Measurements from ENCODE around the gene INPP5A.

DNA sequence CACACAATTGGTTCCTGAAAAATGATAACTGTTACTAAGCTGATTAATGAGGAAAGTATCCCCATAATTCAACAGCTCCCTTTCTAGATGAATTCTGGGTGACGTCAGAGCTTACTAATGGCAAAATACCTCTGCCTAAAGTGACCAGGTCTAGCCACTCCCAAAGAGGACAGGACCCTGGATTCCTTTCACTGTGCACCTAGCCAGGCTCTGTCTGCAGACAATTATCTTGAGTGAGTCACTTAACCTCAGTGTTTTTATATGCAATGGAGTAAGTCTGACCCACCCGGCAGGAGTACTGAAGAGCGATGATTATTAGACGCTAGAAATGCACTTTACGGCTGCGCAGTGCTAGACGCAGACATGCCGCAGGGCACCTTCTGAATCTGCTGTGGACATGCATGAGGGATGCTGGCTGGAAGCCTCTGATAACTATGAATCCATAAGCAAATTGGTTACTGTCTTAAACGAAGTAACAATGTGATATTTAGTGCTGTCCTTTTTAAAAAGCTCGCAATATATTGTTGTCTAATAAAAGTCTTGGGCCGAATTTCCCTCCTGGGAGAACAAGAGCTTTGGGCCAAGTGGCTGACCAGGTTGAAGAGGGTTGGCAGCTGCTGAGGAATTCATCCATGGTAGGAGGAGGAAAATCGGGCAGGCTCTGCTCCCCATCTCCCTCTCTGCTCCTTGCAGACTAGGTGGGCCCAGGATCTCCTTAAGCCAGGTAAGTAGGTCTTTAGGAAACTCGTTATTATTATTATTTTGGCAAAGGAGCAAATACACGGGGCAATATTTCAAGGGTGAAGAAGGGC lies 4.6 kb upstream of the INPP5A start:
- TF ChIP-seq SPI1 (IDR thresholded peaks at IDR 0.05; ENCODE audit: low read depth, low read length) (no peak), POLR2AphosphoS5 (IDR thresholded peaks at IDR 0.05; ENCODE audit: low read depth, low read length) (no peak), POLR2A (IDR thresholded peaks at IDR 0.05; ENCODE audit: low read depth, low read length) (no peak), PAX5 (IDR thresholded peaks at IDR 0.05; ENCODE audit: insufficient read depth, low read length, severe bottlenecking) (no peak), POU2F2 (IDR thresholded peaks at IDR 0.05; ENCODE audit: low read depth, low read length) (no peak), TAF1 (IDR thresholded peaks at IDR 0.05; ENCODE audit: low read depth, low read length) (no peak)
